Fibroblast of lung (primary cell): ENCODE data around the gene WBP4.

Experiments used
- CTCF ChIP-seq, 2 donors: IDR thresholded peaks in 1 of 2; conservative IDR thresholded peaks in 1 of 2; 1 replicate in 1 of 2; 2 replicates in 1 of 2; pipeline ENCODE4 v1.5.1; 2011 to 2012; ENCODE audit warnings: low read length in 2 of 2, control low read depth in 1 of 2, inconsistent platforms in 1 of 2, low read depth in 1 of 2, mild to moderate bottlenecking in 1 of 2
- EZH2 ChIP-seq: IDR thresholded peaks from 2 replicates; pipeline ENCODE4 v1.5.1; 2012; ENCODE audit warnings: low read length, control low read depth, mild to moderate bottlenecking; ENCODE audit errors: missing control alignments

GRCh38 chr13:41122838-41123237 lies 61.5 kb downstream of the WBP4 start:
- TF ChIP-seq CTCF (conservative IDR thresholded peaks at IDR 0.05 in 1 of 2, IDR thresholded peaks at IDR 0.05 in 1 of 2; ENCODE audit: low read depth in 1 of 2, low read length in 2 of 2): no peak
- no peak for TF ChIP-seq EZH2
